HEK293 (cell line): Measurements from ENCODE around the gene METTL6.

Experiments
- CTCF ChIA-PET: fragments of 350-600 bp; formaldehyde crosslinking; extraction: SDS; loops from one replicate; lab custom pipeline; 2021; ENCODE audit warnings: antibody characterized with exemption; lab: Yijun Ruan, JAX
- POLR2A ChIA-PET: fragments of 300-600 bp; formaldehyde crosslinking; extraction: SDS; loops from one replicate; lab custom pipeline; 2020; ENCODE audit warnings: antibody characterized with exemption, inconsistent platforms; lab: Yijun Ruan, JAX
- H3K27ac ChIP-seq: fragments of 200-500 bp; sonication (Bioruptor generic); 2 replicates; pipeline ENCODE4 v1.5.1; 2014; ENCODE audit warnings: low read depth, low read length, control low read depth, inconsistent platforms; ENCODE audit errors: extremely low read depth
- H3K36me3 ChIP-seq, 2 experiments: fragments of 200-500 bp in 1 of 2; sonication (Bioruptor generic) in 1 of 2; 1 replicate in 1 of 2; 2 replicates in 1 of 2; pipeline ENCODE4 v1.5.1; 2014 to 2017; ENCODE audit warnings: inconsistent platforms in 2 of 2, low read length in 2 of 2; ENCODE audit not compliant: control insufficient read depth in 2 of 2, insufficient read depth in 1 of 2
- H3K4me1 ChIP-seq: fragments of 200-500 bp; sonication (Bioruptor generic); 2 replicates; pipeline ENCODE4 v1.5.1; 2014; ENCODE audit warnings: mild to moderate bottlenecking, low read length, inconsistent platforms; ENCODE audit not compliant: control insufficient read depth, insufficient read depth
- H3K4me3 ChIP-seq: 2 replicates; pipeline ENCODE4 v1.5.1; 2011; ENCODE audit warnings: low read depth, mild to moderate bottlenecking, control low read depth, low read length, moderate library complexity
- H3K9me3 ChIP-seq: fragments of 200-500 bp; sonication (Bioruptor generic); 2 replicates; pipeline ENCODE4 v1.5.1; 2014; ENCODE audit warnings: low read depth, low read length, inconsistent platforms; ENCODE audit not compliant: control insufficient read depth, insufficient read depth
- GLIS2 ChIP-seq: fragments of 450-650 bp; formaldehyde crosslinking; IDR thresholded peaks from 2 replicates; pipeline ENCODE4 v1.5.1; 2016; ENCODE audit warnings: missing biosample characterization, missing genetic modification characterization
- KLF10 ChIP-seq: fragments of 450-650 bp; IDR thresholded peaks from 2 replicates; pipeline ENCODE4 v1.5.1; 2018; ENCODE audit warnings: missing biosample characterization, mild to moderate bottlenecking, missing genetic modification characterization
- KLF16 ChIP-seq: fragments of 450-650 bp; formaldehyde crosslinking; IDR thresholded peaks from 2 replicates; pipeline ENCODE4 v1.5.1; 2017; ENCODE audit warnings: missing biosample characterization, missing genetic modification characterization
- KLF17 ChIP-seq: fragments of 450-650 bp; formaldehyde crosslinking; IDR thresholded peaks from 2 replicates; pipeline ENCODE4 v1.5.1; 2016; ENCODE audit warnings: missing biosample characterization, missing genetic modification characterization
- PRDM2 ChIP-seq: fragments of 450-650 bp; formaldehyde crosslinking; IDR thresholded peaks from 2 replicates; pipeline ENCODE4 v1.5.1; 2016; ENCODE audit warnings: missing biosample characterization, missing genetic modification characterization, borderline replicate concordance
- SCRT1 ChIP-seq: fragments of 450-650 bp; formaldehyde crosslinking; IDR thresholded peaks from 2 replicates; pipeline ENCODE4 v1.5.1; 2016; ENCODE audit warnings: missing biosample characterization, missing genetic modification characterization, borderline replicate concordance
- SP2 ChIP-seq: fragments of 450-650 bp; formaldehyde crosslinking; IDR thresholded peaks from 2 replicates; pipeline ENCODE4 v1.5.1; 2016; ENCODE audit warnings: missing biosample characterization, missing genetic modification characterization
- SP3 ChIP-seq: fragments of 450-650 bp; formaldehyde crosslinking; IDR thresholded peaks from 2 replicates; pipeline ENCODE4 v1.5.1; 2016; ENCODE audit warnings: missing biosample characterization, missing genetic modification characterization
- TCF7L2 ChIP-seq: IDR thresholded peaks from 2 replicates; pipeline ENCODE4 v1.6.1; 2011; ENCODE audit warnings: low read depth, mild to moderate bottlenecking, inconsistent platforms, low read length, moderate library complexity, borderline replicate concordance
- YY1 ChIP-seq: fragments of 450-650 bp; formaldehyde crosslinking; IDR thresholded peaks from 2 replicates; pipeline ENCODE4 v1.5.1; 2018; ENCODE audit warnings: missing biosample characterization, missing genetic modification characterization
- ZBTB11 ChIP-seq: fragments of 450-650 bp; formaldehyde crosslinking; conservative IDR thresholded peaks from 2 replicates; pipeline ENCODE4 v1.5.1; 2016; ENCODE audit warnings: low read depth, missing biosample characterization, missing genetic modification characterization
- ZNF274 ChIP-seq, 2 experiments: fragments of 200-500 bp in 1 of 2; fragments of 450-650 bp in 1 of 2; sonication (Bioruptor generic) in 1 of 2; formaldehyde crosslinking in 1 of 2; IDR thresholded peaks; 2 replicates each; pipeline versions ENCODE4 v1.5.1 to v1.6.1; 2014 to 2016; ENCODE audit warnings: borderline replicate concordance in 1 of 2, inconsistent platforms in 1 of 2, low read length in 1 of 2, missing biosample characterization in 1 of 2, missing genetic modification characterization in 1 of 2
- ZNF394 ChIP-seq: fragments of 450-650 bp; formaldehyde crosslinking; IDR thresholded peaks from 2 replicates; pipeline ENCODE4 v1.5.1; 2016; ENCODE audit warnings: missing biosample characterization, missing genetic modification characterization, mild to moderate bottlenecking, moderate library complexity, borderline replicate concordance
- ZNF518A ChIP-seq: fragments of 450-650 bp; formaldehyde crosslinking; conservative IDR thresholded peaks from 2 replicates; pipeline ENCODE4 v1.5.1; 2016; ENCODE audit warnings: low read depth, missing biosample characterization, missing genetic modification characterization
- ZNF654 ChIP-seq: fragments of 450-650 bp; formaldehyde crosslinking; IDR thresholded peaks from 2 replicates; pipeline ENCODE4 v1.5.1; 2016; ENCODE audit warnings: low read depth, missing biosample characterization, missing genetic modification characterization
- ZNF658 ChIP-seq: fragments of 450-650 bp; formaldehyde crosslinking; IDR thresholded peaks from 2 replicates; pipeline ENCODE4; 2016; ENCODE audit warnings: missing biosample characterization, missing genetic modification characterization
- ZNF768 ChIP-seq: fragments of 450-650 bp; formaldehyde crosslinking; IDR thresholded peaks from 2 replicates; pipeline ENCODE4 v1.5.1; 2018; ENCODE audit warnings: missing biosample characterization, mild to moderate bottlenecking, missing genetic modification characterization
- TF ChIP-seq, protein P1 (sequence below): fragments of 450-650 bp; formaldehyde crosslinking; IDR thresholded peaks from 2 replicates; pipeline ENCODE4 v1.5.1; 2016; ENCODE audit warnings: missing biosample characterization, missing genetic modification characterization

METTL6 gene

DNA sequence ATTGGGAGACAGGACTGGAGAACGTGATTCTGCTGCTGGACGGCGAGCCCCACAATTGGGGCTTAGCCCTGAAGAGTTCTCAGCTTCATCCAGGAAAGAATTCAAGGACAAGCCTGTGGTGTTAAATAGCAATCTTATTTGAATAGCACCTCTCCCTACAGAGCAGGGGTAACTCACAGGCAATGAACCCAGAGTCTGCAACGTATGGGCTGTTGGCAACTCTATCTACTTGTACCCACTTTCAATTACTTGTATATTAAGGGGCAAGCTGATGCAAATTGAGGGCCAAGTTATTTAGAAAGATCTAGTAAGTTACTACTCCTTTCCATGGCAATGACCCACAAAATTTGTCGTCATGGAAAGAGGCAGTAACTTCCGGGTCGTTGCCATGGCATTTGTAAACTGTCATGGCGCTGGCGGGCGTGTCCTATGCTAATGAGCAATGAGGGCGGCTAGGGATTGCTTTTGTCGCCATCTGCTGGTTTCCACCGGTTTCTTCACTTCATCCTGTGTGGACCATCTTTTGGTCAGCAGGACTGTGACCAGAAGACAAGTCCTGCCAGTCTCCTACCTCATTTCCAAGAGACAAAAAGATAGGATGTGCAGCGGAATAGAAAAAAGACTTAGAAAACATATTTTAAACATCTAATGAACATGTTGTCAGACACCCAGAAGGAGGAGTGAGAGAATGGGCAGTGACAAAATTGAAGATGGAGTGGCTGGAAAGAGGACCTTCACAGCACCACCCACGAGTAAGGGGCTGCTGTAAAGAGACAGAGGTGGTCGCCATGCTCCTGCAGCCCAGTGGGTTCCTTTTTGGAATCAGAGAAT is 49.2 kb downstream of the METTL6 start:
- Histone ChIP-seq H3K9me3 (no peaks in the 10 kb centered on the region), H3K27ac (no peak overlapping the region), H3K4me1 (no peaks in the 10 kb centered on the region), H3K4me3 (no peak overlapping the region), H3K36me3 (no peaks in the 10 kb centered on the region)
- POLR2A ChIA-PET = no interaction called here
- CTCF ChIA-PET = interaction anchor here (0.6 to 3.9 kb wide), 9 partner anchors 11 to 112 kb away, joined by 3 to 58 read pairs (median 4); no protein-coding TSS in a partner anchor
- TF ChIP-seq ZNF274 (IDR thresholded peaks at IDR 0.05; ENCODE audit: low read length) (no peak), ZNF274 (tag by site-specific recombination; IDR thresholded peaks at IDR 0.05; ENCODE audit: borderline replicate concordance) (no peak), ZNF654 (tag by site-specific recombination) (peak; percentile 92), PRDM2 (tag by site-specific recombination) (no peak), SP3 (tag by site-specific recombination) (peak; percentile 77), TCF7L2 (no peak), ZNF518A (tag by site-specific recombination) (peak; percentile 100), KLF17 (tag by site-specific recombination) (peak; percentile 51; the same call in 1 of the 2 replicates), ZNF658 (tag by site-specific recombination) (no peak), YY1 (peak; percentile 91), ZBTB11 (tag by site-specific recombination) (peak; percentile 39; the same call in 1 of the 2 replicates), SP2 (tag by site-specific recombination) (peak; percentile 63), KLF10 (tag by site-specific recombination) (peak; percentile 75; the same call in 1 of the 2 replicates), KLF16 (tag by site-specific recombination) (peak; percentile 74), GLIS2 (tag by site-specific recombination) (no peak), ZNF394 (tag by site-specific recombination) (peak; percentile 51; the same call in 1 of the 2 replicates), ZNF768 (tag by site-specific recombination) (no peak), SCRT1 (tag by site-specific recombination) (no peak)
- TF ChIP-seq, protein P1, sequence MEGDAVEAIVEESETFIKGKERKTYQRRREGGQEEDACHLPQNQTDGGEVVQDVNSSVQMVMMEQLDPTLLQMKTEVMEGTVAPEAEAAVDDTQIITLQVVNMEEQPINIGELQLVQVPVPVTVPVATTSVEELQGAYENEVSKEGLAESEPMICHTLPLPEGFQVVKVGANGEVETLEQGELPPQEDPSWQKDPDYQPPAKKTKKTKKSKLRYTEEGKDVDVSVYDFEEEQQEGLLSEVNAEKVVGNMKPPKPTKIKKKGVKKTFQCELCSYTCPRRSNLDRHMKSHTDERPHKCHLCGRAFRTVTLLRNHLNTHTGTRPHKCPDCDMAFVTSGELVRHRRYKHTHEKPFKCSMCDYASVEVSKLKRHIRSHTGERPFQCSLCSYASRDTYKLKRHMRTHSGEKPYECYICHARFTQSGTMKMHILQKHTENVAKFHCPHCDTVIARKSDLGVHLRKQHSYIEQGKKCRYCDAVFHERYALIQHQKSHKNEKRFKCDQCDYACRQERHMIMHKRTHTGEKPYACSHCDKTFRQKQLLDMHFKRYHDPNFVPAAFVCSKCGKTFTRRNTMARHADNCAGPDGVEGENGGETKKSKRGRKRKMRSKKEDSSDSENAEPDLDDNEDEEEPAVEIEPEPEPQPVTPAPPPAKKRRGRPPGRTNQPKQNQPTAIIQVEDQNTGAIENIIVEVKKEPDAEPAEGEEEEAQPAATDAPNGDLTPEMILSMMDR (tag by site-specific recombination) = peak; percentile 74
